GM23338 (cell line): Measurements from ENCODE around the gene WASL.

Experiments used
- CTCF ChIP-seq, 2 experiments: fragments of 200-600 bp in 1 of 2; sonication (generic) in 1 of 2; conservative IDR thresholded peaks; 2 replicates each; pipeline versions ENCODE4 v1.5.1 to v1.6.1; 2016 to 2017; ENCODE audit warnings: antibody characterized with exemption in 2 of 2, low read depth in 2 of 2, mild to moderate bottlenecking in 2 of 2, moderate library complexity in 1 of 2
- EZH2 ChIP-seq: fragments of 200-600 bp; sonication (generic); IDR thresholded peaks from one replicate; pipeline ENCODE4 v1.8.0; 2017; ENCODE audit warnings: antibody characterized with exemption, mild to moderate bottlenecking, low read depth; ENCODE audit not compliant: unreplicated experiment
- POLR2AphosphoS5 ChIP-seq: IDR thresholded peaks from 2 replicates; pipeline ENCODE4 v1.6.1; 2016; ENCODE audit warnings: antibody characterized with exemption, low read depth
- REST ChIP-seq: IDR thresholded peaks from one replicate; pipeline ENCODE4 v1.6.1; 2018; ENCODE audit warnings: antibody characterized with exemption; ENCODE audit not compliant: unreplicated experiment

- TF ChIP-seq CTCF (conservative IDR thresholded peaks at IDR 0.05; ENCODE audit: low read depth in 2 of 2) (no peak), EZH2 (no peak), POLR2AphosphoS5 (no peak), REST (no peak)
Observed at GRCh38 chr7:123757095-123757494, 8.3 kb upstream of the WASL start.
